Testis (tissue), 2 donors: ENCODE results near the gene TECTB.

Experiments
- CTCF ChIP-seq, 3 experiments: fragments of 450-650 bp in 2 of 3; fragments of 200-600 bp in 1 of 3; sonication (generic) in 1 of 3; IDR thresholded peaks; one replicate each; pipeline ENCODE4 v1.5.1; 2016 to 2019; ENCODE audit warnings: antibody characterized with exemption in 3 of 3, mild to moderate bottlenecking in 2 of 3, moderate library complexity in 1 of 3
- POLR2A ChIP-seq: fragments of 450-650 bp; IDR thresholded peaks from one replicate; pipeline ENCODE4 v1.6.1; 2017; ENCODE audit warnings: antibody characterized with exemption, mild to moderate bottlenecking, moderate library complexity

GRCh38 chr10:112240441-112240840 lies 42.8 kb upstream of the TECTB start:
- no peak for TF ChIP-seq CTCF (IDR thresholded peaks at IDR 0.05)
- no peak for TF ChIP-seq POLR2A
